ENCODE data around the gene TTC32. TPM values are rescaled to one million over a fixed set of nuclear protein-coding genes. Genes with fewer than 3 reads are reported as not detected.
"Not testable (repeated sequence)": the region's sequence is repeated elsewhere in the genome, so short reads cannot be mapped to it uniquely, and the experiment has no call there.

The TTC32 gene
- polyA plus RNA-seq (ENCODE audit: insufficient read length in 4 of 4), result 10 to 100 TPM; 33.2 to 52.0 (median 41.2) TPM

- DNase-seq (ENCODE audit: low read depth in 4 of 4, low spot score in 2 of 4), result peak; percentile 94 to 99 (median 96)
Measured at GRCh38 chr2:19901442-19902215, at the start of gene TTC32. Gene TTC32 (minus strand): TSS chr2:19901983. CDS start chr2:19901854, 129 bp downstream.

- no peak for DNase-seq (ENCODE audit: low read depth in 4 of 4, low spot score in 2 of 4)
Measured at GRCh38 chr2:19949071-19949470, 47.3 kb upstream of the TTC32 start.

- DNase-seq (ENCODE audit: low read depth in 4 of 4, low spot score in 2 of 4), result no peak
Measured at GRCh38 chr2:19947184-19947940, 45.6 kb upstream of the TTC32 start.

GRCh38 chr2:19944205-19944845 lies 42.5 kb upstream of the TTC32 start:
- no peak for DNase-seq (ENCODE audit: low read depth in 4 of 4, low spot score in 2 of 4)

- no peak for DNase-seq (ENCODE audit: low read depth in 4 of 4, low spot score in 2 of 4)
Measured at GRCh38 chr2:19943189-19943588, 41.4 kb upstream of the TTC32 start.

GRCh38 chr2:19942199-19942598 lies 40.4 kb upstream of the TTC32 start:
- no peak for DNase-seq (ENCODE audit: low read depth in 4 of 4, low spot score in 2 of 4)

GRCh38 chr2:19937004-19937403 lies 35.2 kb upstream of the TTC32 start:
- DNase-seq (ENCODE audit: low read depth in 4 of 4, low spot score in 2 of 4), result peak in 1 of 4 donors; percentile 16

GRCh38 chr2:19936203-19936602 lies 34.4 kb upstream of the TTC32 start:
- DNase-seq (ENCODE audit: low read depth in 4 of 4, low spot score in 2 of 4), result no peak

GRCh38 chr2:19933351-19933981 lies 31.7 kb upstream of the TTC32 start:
- peak in 2 of 4 donors; percentile 14 to 20 for DNase-seq (ENCODE audit: low read depth in 4 of 4, low spot score in 2 of 4)

GRCh38 chr2:19932928-19933327 lies 31.1 kb upstream of the TTC32 start:
- DNase-seq (ENCODE audit: low read depth in 4 of 4, low spot score in 2 of 4), result peak in 1 of 4 donors; percentile 6

GRCh38 chr2:19929226-19929625 lies 27.4 kb upstream of the TTC32 start:
- DNase-seq (ENCODE audit: low read depth in 4 of 4, low spot score in 2 of 4), result no peak

- DNase-seq (ENCODE audit: low read depth in 4 of 4, low spot score in 2 of 4), result not testable (repeated sequence)
Measured at GRCh38 chr2:19927816-19928215, 26.0 kb upstream of the TTC32 start.

- DNase-seq (ENCODE audit: low read depth in 4 of 4, low spot score in 2 of 4), result not testable (repeated sequence)
Measured at GRCh38 chr2:19924526-19924925, 22.7 kb upstream of the TTC32 start.

- not testable (repeated sequence) for DNase-seq (ENCODE audit: low read depth in 4 of 4, low spot score in 2 of 4)
Measured at GRCh38 chr2:19922188-19922587, 20.4 kb upstream of the TTC32 start.

- no peak for DNase-seq (ENCODE audit: low read depth in 4 of 4, low spot score in 2 of 4)
Measured at GRCh38 chr2:19916385-19916950, 14.7 kb upstream of the TTC32 start.

- DNase-seq (ENCODE audit: low read depth in 4 of 4, low spot score in 2 of 4), result no peak
Measured at GRCh38 chr2:19914266-19914975, 12.6 kb upstream of the TTC32 start.

GRCh38 chr2:19911808-19912509 lies 10.2 kb upstream of the TTC32 start:
- DNase-seq (ENCODE audit: low read depth in 4 of 4, low spot score in 2 of 4), result no peak

GRCh38 chr2:19902216-19902740 lies 495 bp upstream of the TTC32 start:
- peak in 2 of 4 donors; percentile 32 to 52 for DNase-seq (ENCODE audit: low read depth in 4 of 4, low spot score in 2 of 4)

- peak; percentile 19 to 62 (median 48) for DNase-seq (ENCODE audit: low read depth in 4 of 4, low spot score in 2 of 4)
Measured at GRCh38 chr2:19900931-19901441, 797 bp downstream of the TTC32 start.
